Stimulated activated CD4-positive, alpha-beta T cell treated with anti-CD3 and anti-CD28 coated beads, TNF-alpha, amount 100 ng/mL, for 4 hours (primary cell): ENCODE data around the gene LDLRAP1.

ENCODE experiments used
- DNase-seq, 3 experiments: peaks; one replicate each; pipeline ENCODE4 v3.0.0-alpha.2; 2020; ENCODE audit warnings: low read depth in 3 of 3

The LDLRAP1 gene

GRCh38 chr1:25562101-25562927 is 18.9 kb downstream of the LDLRAP1 start:
- DNase-seq = peak in 2 of 3 experiments; percentile 35 to 55

- no peak for DNase-seq
Observed at GRCh38 chr1:25562928-25563283, 19.5 kb downstream of the LDLRAP1 start.

GRCh38 chr1:25563330-25564215 is 20.2 kb downstream of the LDLRAP1 start:
- no peak for DNase-seq

- no peak for DNase-seq
Observed at GRCh38 chr1:25564777-25565574, 21.6 kb downstream of the LDLRAP1 start.

GRCh38 chr1:25565626-25566025 is 22.2 kb downstream of the LDLRAP1 start:
- no peak for DNase-seq

- DNase-seq = no peak
Observed at GRCh38 chr1:25566176-25566729, 22.8 kb downstream of the LDLRAP1 start.

GRCh38 chr1:25566730-25567341 is 23.4 kb downstream of the LDLRAP1 start:
- no peak for DNase-seq

- DNase-seq = no peak
Observed at GRCh38 chr1:25567710-25568089, 24.3 kb downstream of the LDLRAP1 start.

- no peak for DNase-seq
Observed at GRCh38 chr1:25568090-25568833, 24.9 kb downstream of the LDLRAP1 start.

GRCh38 chr1:25568834-25569596 is 25.6 kb downstream of the LDLRAP1 start:
- no peak for DNase-seq

- no peak for DNase-seq
Observed at GRCh38 chr1:25569597-25570396, 26.4 kb downstream of the LDLRAP1 start.

- DNase-seq = no peak
Observed at GRCh38 chr1:25570798-25571521, 27.6 kb downstream of the LDLRAP1 start.

- DNase-seq = no peak
Observed at GRCh38 chr1:25571522-25571970, 28.1 kb downstream of the LDLRAP1 start.

GRCh38 chr1:25572107-25572506 is 28.7 kb downstream of the LDLRAP1 start:
- DNase-seq = no peak

GRCh38 chr1:25572708-25573590 is 29.5 kb downstream of the LDLRAP1 start:
- no peak for DNase-seq

GRCh38 chr1:25573591-25573930 is 30.2 kb downstream of the LDLRAP1 start:
- DNase-seq = no peak

GRCh38 chr1:25573961-25574360 is 30.6 kb downstream of the LDLRAP1 start:
- DNase-seq = no peak
